GM19467 (cell line): ENCODE results near the gene GNL3L.
"Not testable (repeated sequence)": the region's sequence is repeated elsewhere in the genome, so short reads cannot be mapped to it uniquely, and the experiment has no call there.

Experiments
- ATAC-seq: cut with Tn5 transposase; IDR thresholded peaks from one replicate; pipeline ENCODE4 v1.9.1; 2021; ENCODE audit warnings: mild to moderate bottlenecking, moderate library complexity; ENCODE audit not compliant: unreplicated experiment

GNL3L gene

DNA sequence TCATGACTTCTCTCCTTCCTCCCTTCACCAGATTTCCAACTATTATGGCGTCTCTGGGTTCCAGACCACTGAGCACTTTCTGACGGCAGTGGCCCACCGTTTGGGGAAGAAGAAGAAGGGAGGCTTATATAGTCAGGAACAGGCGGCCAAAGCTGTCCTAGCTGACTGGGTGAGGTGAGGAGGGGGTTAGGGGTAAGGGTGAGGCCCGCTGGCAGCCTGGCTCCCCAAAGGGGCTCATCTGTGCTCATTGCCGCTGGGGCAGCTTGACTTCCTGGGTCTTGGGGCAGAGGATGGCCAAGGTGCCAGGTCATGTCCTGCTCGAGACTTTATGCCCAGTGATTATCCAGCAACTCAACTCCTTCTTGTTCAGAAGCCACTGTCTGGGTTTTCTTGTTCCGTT is 21.8 kb downstream of the GNL3L start:
- no peak for ATAC-seq

DNA sequence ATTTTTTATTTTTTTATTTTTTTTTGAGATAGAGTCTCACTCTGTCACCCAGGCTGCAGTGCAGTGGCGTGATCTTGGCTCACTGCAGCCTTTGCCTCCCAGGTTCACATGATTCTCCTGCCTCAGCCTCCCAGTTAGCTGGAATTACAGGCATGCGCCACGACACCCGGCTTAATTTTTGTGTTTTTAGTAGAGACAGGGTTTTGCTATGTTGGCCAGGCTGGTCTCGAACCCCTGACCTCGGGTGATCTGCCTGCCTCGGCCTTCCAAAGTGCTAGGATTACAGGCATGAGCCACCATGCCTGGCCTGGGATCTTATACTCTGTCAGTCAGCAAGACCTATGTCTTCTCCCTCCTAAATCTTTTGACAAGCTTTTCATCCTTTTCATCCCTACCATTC is 25.0 kb downstream of the GNL3L start:
- ATAC-seq, result not testable (repeated sequence)

- ATAC-seq, result no peak
These were observed 30.4 kb downstream of the GNL3L start for GRCh38 chrX:54560411-54560810.

DNA sequence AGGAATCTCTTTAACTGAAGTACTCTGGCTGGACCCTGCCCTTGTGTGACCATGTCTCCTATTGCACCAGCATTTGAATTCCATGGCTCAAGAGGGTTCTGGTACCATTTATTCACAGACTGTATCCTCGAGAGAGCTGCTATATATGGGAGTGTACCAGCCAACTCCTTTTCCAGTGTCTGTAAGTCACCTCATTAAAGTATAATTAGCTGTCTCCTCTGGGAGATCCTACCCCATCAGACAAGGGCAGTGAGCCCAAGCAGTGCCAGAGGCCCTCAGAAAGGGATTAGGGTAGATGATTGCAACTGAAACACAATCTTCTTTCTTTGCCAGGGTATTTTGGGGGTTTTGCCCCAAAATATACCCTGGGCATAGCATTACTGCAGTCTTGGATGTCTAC is 31.6 kb downstream of the GNL3L start:
- ATAC-seq, result no peak

DNA sequence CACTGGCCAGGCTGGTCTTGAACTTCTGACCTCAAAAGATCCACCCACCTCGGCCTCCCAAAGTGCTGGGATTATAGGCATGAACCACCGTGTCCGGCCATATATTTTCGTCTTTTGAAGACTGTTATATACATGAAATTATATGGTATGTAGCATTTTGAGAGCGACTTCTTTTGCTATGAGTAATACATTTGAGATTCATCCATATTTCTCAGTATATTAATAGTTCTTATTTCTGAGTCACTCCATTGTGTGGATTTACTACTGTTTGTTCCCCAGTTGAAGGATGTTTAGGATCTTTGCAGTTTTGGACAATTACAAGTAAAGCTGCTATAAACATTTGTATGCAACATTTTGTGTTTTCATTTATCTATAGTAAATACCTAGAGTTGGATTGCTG is 34.9 kb downstream of the GNL3L start:
- ATAC-seq, result no peak

DNA sequence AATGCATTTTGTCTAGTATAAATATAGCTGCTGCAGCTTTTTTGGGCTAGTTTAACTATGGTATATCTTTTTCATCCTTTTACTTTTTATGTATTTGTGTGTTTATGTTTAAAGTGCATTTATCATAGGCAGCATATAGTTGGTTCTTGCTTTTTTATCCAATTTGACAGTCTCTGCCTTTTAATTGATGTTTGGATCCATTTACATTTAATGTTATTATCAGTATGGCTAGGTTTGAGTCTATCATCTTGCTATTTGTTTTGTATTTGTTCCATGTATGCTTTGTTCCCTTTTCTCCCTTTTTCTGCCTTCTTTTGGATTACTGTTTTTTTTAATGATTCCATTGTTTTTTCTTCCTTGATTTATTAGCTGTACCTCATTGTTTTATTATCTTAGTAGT is 40.3 kb downstream of the GNL3L start:
- no peak for ATAC-seq

DNA sequence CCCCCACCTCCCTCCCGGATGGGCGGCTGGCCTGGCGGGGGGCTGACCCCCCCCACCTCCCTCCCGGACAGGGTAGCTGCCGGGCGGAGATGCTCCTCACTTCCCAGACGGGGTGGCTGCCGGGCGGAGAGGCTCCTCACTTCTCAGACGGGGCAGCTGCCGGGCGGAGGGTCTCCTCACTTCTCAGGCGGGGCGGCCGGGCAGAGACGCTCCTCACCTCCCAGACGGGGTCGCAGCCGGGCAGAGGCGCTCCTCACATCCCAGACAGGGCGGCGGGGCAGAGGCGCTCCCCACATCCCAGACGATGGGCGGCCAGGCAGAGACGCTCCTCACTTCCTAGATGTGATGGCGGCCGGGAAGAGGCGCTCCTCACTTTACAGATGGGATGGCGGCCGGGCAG is 42.6 kb downstream of the GNL3L start:
- ATAC-seq, result not testable (repeated sequence)

GRCh38 chrX:54597728-54598127 is 67.7 kb downstream of the GNL3L start:
- ATAC-seq, result no peak

DNA sequence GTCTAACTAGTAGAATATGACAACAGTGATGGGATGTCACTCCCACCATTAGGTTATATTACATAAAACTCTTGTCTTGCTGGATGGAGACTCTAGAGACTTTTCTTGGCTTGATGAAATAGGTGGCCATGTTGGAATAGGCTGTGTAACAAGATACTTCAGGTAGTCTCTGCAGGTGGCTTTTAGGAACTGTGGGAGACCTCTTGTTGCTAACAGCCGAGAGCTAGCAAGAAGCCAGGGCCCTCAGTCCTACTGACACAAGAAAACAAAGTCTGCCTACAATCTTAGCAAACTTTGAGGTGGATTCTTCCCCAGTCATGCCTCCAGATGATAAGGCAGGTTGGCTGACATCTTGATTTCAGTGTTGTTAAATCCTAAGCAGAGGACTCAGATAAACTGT is 72.5 kb downstream of the GNL3L start:
- ATAC-seq, result no peak
